ENCODE results near the gene SLCO3A1. TPM values are rescaled to one million over a fixed set of nuclear protein-coding genes. Genes with fewer than 3 reads are reported as not detected.

Gene SLCO3A1
- total and polyA plus RNA-seq, 10 donors = 7.5 to 79.5 (median 40.7) TPM

- H3K36me3 ChIP-seq = peaks cover 0 to 13% (median 0%) of the 10 kb centered on the region in 6 donors
- no peak overlapping the region for H3K4me3 ChIP-seq
- H3K27ac ChIP-seq = no peak overlapping the region
- peaks cover 0 to 24% (median 2%) of the 10 kb centered on the region in 6 donors for H3K4me1 ChIP-seq
- TF ChIP-seq, protein P1, sequence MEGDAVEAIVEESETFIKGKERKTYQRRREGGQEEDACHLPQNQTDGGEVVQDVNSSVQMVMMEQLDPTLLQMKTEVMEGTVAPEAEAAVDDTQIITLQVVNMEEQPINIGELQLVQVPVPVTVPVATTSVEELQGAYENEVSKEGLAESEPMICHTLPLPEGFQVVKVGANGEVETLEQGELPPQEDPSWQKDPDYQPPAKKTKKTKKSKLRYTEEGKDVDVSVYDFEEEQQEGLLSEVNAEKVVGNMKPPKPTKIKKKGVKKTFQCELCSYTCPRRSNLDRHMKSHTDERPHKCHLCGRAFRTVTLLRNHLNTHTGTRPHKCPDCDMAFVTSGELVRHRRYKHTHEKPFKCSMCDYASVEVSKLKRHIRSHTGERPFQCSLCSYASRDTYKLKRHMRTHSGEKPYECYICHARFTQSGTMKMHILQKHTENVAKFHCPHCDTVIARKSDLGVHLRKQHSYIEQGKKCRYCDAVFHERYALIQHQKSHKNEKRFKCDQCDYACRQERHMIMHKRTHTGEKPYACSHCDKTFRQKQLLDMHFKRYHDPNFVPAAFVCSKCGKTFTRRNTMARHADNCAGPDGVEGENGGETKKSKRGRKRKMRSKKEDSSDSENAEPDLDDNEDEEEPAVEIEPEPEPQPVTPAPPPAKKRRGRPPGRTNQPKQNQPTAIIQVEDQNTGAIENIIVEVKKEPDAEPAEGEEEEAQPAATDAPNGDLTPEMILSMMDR (IDR thresholded peaks at IDR 0.05 in 8 of 11, conservative IDR thresholded peaks at IDR 0.05 in 3 of 11) = no peak
- no peak for TF ChIP-seq POLR2A (IDR thresholded peaks at IDR 0.05)
- TF ChIP-seq POLR2AphosphoS5 (IDR thresholded peaks at IDR 0.05) = no peak
- H3K27me3 ChIP-seq (replicated peaks in 1 of 7) = no peaks in the 10 kb centered on the region
- no peaks in the 10 kb centered on the region for H3K9me3 ChIP-seq
- DNase-seq = no peak
- intact Hi-C loops (cut with DNase I; ENCODE audit: low total_unique reads) = no loop called here
- 90 to 96% (median 95%) methylated on average over 10 of the region's 10 CpGs for WGBS, 5 donors
These were observed 24.9 kb downstream of the SLCO3A1 start for GRCh38 chr15:91878319-91878870.

GRCh38 chr15:91879158-91879557 is 25.6 kb downstream of the SLCO3A1 start:
- intact Hi-C loops (cut with DNase I; ENCODE audit: low total_unique reads) = no loop called here

GRCh38 chr15:91880373-91880772 is 26.9 kb downstream of the SLCO3A1 start:
- Histone ChIP-seq H3K4me1 (peaks cover 0 to 26% (median 2%) of the 10 kb centered on the region in 6 donors), H3K27ac (no peak overlapping the region), H3K27me3 (replicated peaks in 1 of 7) (no peaks in the 10 kb centered on the region), H3K9me3 (no peaks in the 10 kb centered on the region), H3K36me3 (peaks cover 0 to 12% (median 0%) of the 10 kb centered on the region in 6 donors), H3K4me3 (no peak overlapping the region)
- DNase-seq = no peak
- 68 to 89% (median 74%) methylated on average over 3 of the region's 3 CpGs for WGBS, 5 donors
- TF ChIP-seq POLR2A (IDR thresholded peaks at IDR 0.05) = no peak
- TF ChIP-seq, protein P1 (IDR thresholded peaks at IDR 0.05 in 8 of 11, conservative IDR thresholded peaks at IDR 0.05 in 3 of 11) = no peak
- no peak for TF ChIP-seq POLR2AphosphoS5 (IDR thresholded peaks at IDR 0.05)
- intact Hi-C loops (cut with DNase I; ENCODE audit: low total_unique reads) = no loop called here

More at GRCh38 chr15:91879158-91879557, 25.6 kb downstream of the SLCO3A1 start:
- TF ChIP-seq, protein P1 (IDR thresholded peaks at IDR 0.05 in 8 of 11, conservative IDR thresholded peaks at IDR 0.05 in 3 of 11) = no peak
- no peak for TF ChIP-seq POLR2A (IDR thresholded peaks at IDR 0.05)
- TF ChIP-seq POLR2AphosphoS5 (IDR thresholded peaks at IDR 0.05) = no peak
- Histone ChIP-seq H3K27ac (no peak overlapping the region), H3K27me3 (replicated peaks in 1 of 7) (no peaks in the 10 kb centered on the region), H3K4me3 (no peak overlapping the region), H3K9me3 (no peaks in the 10 kb centered on the region), H3K4me1 (peaks cover 0 to 26% (median 2%) of the 10 kb centered on the region in 6 donors), H3K36me3 (peaks cover 0 to 13% (median 0%) of the 10 kb centered on the region in 6 donors)
- WGBS, 5 donors = 75 to 95% (median 83%) methylated on average over 2 of the region's 2 CpGs
- DNase-seq = no peak

DNA sequence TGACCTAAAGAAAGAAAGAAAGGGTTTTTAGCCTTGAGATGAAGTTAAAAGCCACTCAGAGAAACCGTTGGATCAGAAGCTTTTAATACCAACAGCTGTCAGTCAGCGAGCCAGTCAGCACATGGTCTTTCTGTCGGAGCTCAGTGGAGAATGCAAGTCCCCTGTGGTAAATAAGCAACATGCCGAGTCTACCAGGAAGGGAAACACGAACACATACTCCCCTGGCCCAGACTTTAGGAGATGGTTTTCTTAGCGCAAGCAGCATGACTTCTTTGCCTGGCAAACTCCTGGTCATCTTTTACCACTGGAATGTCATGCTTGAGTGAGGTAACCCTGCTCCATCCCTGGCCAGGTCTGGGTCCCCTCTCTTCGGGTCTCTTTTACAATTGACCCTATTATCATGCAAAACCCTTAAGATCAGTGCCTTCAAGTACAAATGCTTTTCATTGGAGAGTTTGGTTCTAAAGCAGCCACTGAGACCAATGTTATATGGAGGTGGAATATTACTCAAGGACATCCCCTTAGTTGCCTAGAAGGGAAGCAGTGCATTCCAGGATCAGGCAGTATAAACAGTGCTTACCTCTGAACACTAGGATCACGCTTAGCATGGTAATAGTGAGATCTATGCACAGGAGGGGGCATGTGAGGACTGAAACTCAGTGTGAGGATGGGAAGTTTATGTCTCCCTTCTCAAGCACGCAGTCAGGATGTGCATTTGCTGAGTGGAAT is 28.2 kb downstream of the SLCO3A1 start:
- peaks cover 0 to 38% (median 5%) of the 10 kb centered on the region in 6 donors for H3K4me1 ChIP-seq
- H3K4me3 ChIP-seq = no peak overlapping the region
- H3K27me3 ChIP-seq (replicated peaks in 1 of 7) = no peaks in the 10 kb centered on the region
- H3K27ac ChIP-seq = no peak overlapping the region
- H3K9me3 ChIP-seq = no peaks in the 10 kb centered on the region
- no peak for DNase-seq
- intact Hi-C loops (cut with DNase I; ENCODE audit: low total_unique reads) = no loop called here
- 80 to 90% (median 85%) methylated on average over 9 of the region's 9 CpGs for WGBS, 5 donors
- no peaks in the 10 kb centered on the region for H3K36me3 ChIP-seq
- TF ChIP-seq, protein P1 (IDR thresholded peaks at IDR 0.05 in 8 of 11, conservative IDR thresholded peaks at IDR 0.05 in 3 of 11) = no peak
